SIG-M5 treated with dmso at 0.1 percent for 504 hours (cell line): ENCODE results near the gene INTS3.
A peak's percentile ranks its signal among the peaks of the same experiment; 100 is the strongest.

Experiments used
- DNase-seq: peaks from one replicate; lab custom pipeline; 2025; ENCODE audit not compliant: unreplicated experiment; lab: John Stamatoyannopoulos, UW

INTS3 gene

DNA sequence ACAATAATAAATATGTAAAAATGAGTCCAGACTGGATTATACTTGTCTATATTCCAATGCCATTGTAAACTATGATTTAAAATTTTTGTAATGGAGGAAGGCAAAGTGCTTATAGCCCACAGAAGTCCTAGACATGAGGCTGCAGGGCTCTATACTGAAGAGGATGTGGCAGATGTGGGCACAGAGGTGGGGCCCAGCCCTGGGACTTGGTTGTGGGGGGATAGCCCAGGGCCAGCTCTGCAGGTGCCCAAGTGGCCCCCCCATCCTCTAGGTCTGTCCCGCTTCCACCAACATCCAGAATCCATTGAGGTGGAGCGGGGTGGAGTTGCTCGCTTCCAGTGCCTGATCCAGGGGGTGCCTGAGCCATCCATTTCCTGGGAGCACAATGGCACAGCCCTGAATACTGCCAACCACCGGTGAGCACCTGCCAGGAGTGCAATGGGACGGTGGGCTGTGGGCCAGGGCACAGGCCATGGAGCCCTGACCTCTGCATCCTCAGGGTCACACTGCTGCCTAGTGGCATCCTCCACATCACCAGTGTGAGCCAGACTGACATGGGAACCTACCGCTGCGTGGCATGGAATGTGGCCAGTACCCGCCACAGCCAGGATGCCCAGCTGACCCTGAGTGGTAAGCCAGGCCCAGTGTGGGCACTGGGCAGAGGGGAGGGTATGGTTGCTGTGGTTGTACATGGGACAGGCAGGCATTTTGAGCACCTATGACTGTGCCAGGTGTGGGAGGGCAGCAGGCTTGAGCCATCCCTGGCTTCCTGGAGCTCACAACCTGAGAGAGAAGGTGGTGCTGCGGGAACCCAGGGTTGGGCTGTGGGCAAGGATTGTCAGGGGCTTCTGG, 68.3 kb downstream of the INTS3 start:
- no peak for DNase-seq

GRCh38 chr1:153796786-153797659, 69.2 kb downstream of the INTS3 start:
- DNase-seq: peak; percentile 78

DNA sequence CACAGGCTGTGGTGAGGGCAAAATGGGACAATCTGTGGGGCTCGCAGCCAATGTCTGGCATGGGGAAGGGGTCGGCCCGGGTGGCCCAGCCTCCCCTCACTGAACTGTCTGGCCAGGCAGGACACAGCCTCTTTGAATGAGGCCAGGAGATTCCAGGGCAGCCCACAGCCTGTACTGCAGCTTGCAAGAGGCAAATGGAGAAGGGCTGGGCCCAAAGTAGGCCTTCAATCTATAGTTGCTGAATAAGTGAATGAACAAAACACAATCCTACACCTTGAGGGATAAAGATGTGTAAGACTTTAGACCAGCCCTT, 70.6 kb downstream of the INTS3 start:
- DNase-seq: no peak

- DNase-seq: no peak
Measured at GRCh38 chr1:153799016-153799415, 71.2 kb downstream of the INTS3 start.

DNA sequence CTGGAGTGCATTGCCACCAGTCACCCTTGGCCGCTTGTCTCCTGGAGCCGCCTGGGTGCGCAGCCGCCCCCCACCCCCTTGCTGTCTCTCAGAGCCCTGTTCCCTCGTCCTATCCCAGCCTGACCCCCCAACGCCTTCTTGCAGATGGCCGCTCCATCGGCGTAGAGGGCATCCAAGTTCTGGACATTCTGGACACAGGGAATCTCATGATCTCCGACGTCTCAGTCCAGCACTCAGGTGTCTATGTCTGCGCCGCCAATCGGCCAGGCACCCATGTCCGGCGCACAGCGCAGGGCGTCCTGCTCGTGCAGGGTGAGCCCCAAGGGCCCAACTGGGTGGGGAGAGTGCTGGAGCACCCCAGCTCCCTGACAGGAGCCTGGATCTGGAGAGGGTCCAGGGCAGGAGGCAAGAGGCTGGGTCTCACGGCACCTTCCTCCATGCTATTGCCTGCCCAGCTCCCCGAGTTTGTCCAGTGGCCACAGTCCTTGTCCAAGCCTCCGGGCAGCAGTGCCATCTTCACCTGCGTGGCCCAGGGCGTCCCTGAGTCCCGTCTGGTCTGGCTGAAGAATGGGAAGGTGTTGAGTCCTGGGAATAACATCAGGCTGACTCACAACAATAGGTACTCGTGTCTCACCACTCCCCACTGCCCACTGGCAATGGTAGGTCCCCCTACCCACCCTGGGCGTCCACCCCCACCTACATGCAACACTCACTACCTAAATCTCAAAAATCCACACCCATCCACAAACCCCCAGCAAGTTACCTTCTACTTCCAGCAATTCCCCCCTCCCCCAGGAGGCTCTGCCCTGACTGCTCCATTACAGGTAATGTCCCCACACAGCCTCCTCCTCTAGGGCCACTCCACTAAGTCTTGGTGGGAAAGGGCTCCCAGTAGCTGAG, 72.0 kb downstream of the INTS3 start:
- DNase-seq: no peak

GRCh38 chr1:153800516-153800915, 72.7 kb downstream of the INTS3 start:
- DNase-seq: no peak

DNA sequence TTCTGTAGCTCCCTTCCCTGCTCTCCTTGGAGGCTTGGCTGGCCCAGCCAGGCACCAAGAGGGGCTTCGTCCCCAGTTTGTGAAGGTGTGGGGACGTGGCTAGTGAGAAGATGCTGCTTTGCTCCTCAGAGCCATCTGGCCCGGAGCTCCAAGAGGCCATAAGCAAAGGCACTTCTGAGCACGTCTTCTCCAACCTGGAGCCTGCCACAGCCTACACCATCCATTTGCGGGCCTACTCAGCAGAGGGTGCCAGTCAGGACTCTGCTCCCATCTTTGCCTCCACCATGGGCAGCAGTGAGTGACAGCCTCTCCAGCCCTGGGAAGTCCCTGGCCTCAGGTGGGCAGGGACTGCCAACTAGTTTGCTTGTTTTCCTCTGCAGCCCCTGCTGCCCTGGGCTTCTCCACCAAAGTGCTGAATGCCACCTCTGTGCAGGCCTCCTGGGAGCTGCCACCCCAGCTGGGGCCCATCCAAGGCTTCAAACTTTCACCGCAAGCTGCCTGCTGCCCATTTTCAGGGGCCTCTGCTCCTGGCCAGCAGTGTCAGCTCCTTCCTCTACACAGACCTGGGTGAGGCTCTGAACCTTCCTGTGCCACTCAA, 73.3 kb downstream of the INTS3 start:
- DNase-seq: no peak

GRCh38 chr1:153801786-153802697, 74.2 kb downstream of the INTS3 start:
- no peak for DNase-seq

GRCh38 chr1:153803470-153804056, 75.7 kb downstream of the INTS3 start:
- no peak for DNase-seq

GRCh38 chr1:153804112-153804511, 76.3 kb downstream of the INTS3 start:
- no peak for DNase-seq

DNA sequence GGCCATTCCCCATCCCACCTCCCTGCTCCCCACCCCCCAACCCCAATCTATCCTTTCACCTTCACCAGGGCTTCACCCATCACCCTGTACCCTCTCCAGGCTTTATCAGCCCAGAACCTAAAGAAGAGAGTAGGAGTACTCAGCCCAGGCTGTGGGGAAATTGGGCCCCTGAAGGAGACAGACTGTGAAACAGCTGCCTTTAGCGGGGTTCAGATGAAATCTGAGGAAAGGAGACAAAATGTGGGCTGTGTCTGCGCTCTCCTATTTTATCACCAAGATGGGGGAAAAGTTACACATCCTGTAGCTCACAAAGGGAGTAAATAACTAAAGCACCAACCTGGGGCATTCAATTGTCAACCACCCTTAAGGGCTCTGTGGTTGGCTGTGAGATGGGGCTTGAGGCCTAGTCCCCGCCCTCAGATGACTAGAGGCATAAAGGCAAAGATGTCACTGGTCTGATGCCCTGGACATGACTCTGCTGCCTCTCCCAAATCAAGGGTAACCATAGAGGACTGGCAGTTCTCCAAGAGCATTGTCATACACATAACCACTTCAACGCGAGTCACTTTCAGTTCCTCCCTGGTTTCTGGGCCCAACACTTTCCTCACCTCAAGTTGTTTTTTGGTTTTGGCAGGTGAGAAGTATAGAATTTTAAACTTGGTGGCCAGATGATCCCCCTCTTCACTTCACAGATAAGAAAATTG, 77.3 kb downstream of the INTS3 start:
- peak; percentile 99 for DNase-seq

DNA sequence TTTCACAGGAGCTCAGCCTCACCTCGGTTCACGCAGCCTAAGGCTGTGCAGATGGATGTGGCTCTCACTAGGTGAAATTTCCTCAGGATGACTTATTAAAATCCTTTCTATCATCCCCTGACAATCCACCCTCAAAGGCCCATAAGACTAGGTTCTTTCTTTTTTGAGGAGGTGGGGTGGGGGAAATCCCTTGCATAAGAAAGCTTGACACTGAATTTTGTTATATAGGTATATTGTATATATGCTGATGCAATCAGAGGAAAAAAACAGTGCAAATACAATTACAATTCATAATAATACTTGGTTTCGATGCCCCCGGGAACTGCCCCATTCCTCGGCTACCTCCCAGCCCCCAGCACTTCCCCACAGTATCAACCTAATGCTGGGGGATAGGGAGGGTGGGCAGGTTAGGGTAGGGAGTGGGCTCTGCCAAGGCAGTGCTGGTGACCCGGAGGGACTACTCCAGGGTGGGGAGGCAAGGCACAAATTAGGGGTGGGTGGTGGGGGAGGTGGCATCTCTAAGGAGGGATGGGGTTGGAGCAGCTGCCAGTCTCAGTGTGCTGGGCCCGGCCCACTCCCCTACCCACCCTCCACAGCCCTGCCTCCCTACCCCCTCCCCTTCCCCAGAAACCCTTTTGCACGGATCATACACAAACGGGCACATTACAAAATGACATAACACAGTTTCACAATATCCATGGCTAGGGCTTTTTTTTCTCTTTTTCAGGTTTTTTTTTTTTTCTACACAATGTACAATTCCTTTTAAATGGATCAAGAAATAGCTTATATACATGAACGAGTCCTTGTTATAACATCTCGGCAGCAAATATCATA, 78.3 kb downstream of the INTS3 start:
- peak; percentile 72 for DNase-seq

DNA sequence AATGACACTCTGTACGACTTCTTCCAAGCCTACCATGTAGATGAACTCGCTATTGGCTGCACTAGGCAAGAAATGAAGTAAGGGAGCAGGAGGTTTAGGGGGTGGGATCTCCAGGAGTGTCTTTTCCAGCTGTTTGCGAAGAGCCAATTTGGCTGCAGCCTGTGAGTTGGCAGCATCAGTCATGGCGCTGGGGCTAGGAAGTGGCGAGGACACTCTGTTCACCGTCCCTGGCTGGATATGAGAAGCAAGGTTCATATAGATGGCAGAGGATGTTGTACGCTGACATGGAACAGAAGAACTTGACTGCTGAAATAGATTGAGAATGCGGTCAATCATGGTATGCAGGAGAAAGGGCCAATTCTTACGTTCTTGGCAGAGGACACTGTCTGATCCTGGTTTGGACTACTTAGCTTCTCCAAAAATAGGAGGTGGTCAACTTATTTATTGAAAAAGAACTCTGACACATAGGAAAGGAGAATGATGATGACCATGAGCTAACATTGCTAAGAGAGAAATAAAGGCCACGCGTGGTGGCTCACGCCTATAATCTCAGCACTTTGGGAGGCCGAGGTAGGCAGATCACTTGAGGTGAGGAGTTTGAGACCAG, 88.5 kb downstream of the INTS3 start:
- DNase-seq: no peak

DNA sequence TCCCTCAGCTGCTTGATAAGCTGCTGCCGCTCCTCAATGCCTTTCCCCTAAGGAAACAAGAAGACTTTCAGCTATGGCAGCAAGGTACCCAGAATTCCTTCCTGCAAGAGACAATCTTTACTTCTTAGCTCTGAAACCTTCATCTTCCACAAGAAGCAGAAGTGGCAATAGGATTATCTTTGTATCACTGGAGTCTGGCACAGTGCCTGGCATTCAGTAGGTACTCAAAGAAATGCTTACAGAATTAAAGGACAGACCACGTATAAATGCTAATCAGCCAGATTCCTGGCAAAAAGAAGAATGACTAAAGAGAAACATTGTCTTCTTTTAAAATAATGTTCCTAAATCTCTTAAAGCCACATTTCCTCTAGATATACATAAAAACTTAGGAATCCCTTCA, 91.0 kb downstream of the INTS3 start:
- no peak for DNase-seq
